Measurements from ENCODE around the gene MCTP1. TPM values are rescaled to one million over a fixed set of nuclear protein-coding genes. Genes with fewer than 3 reads are reported as not detected.

MCTP1 gene
- total RNA-seq, 1 experiment from 2014 or later: 25.8 TPM

DNA sequence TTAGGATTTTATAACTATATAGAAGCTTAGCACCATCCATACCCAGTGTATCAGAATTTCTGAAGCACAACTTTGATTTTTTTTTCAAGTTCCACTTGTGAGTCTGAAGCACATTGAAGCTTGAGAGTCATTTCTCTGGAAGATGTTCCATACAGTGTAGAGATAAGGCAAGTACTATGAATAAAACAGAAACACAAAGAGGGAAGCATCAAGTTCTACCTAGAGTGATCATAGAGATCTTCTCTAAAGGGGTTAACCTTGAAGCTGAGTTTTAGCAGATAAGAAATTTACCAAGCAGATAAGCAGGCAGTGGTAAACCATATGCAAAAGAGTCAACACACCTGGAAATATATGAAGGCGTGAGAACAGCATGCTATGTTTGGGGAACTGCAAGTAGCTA lies 125.3 kb downstream of the MCTP1 start:
- Histone ChIP-seq H3K4me1 (ENCODE audit: insufficient read depth, low read length, poor library complexity, severe bottlenecking) (peaks cover 18% of the 10 kb centered on the region), H3K4me3 (ENCODE audit: low read depth, low read length, poor library complexity, severe bottlenecking) (no peak overlapping the region), H3K36me3 (ENCODE audit: insufficient read depth, low read length, poor library complexity, severe bottlenecking) (no peaks in the 10 kb centered on the region), H3K27me3 (replicated peaks; ENCODE audit: insufficient read depth, low read depth, low read length, poor library complexity) (no peaks in the 10 kb centered on the region), H3K27ac (ENCODE audit: low read depth, low read length, poor library complexity, severe bottlenecking) (no peak overlapping the region), H3K9me3 (ENCODE audit: low read depth, low read length, poor library complexity, severe bottlenecking) (no peaks in the 10 kb centered on the region)
- POLR2A ChIA-PET (ENCODE audit: low non-redundant PET): no interaction called here
- CTCF ChIA-PET: no interaction called here
- TF ChIP-seq EZH2 (IDR thresholded peaks at IDR 0.05; ENCODE audit: borderline replicate concordance, low read depth, low read length, poor library complexity, severe bottlenecking): no peak
- BruUV-seq (replicated peaks): no TSS peak
- DNase-seq (ENCODE audit: low spot score): no peak
- intact Hi-C loops (cut with micrococcal nuclease; ENCODE audit: unreplicated experiment): no loop called here

DNA sequence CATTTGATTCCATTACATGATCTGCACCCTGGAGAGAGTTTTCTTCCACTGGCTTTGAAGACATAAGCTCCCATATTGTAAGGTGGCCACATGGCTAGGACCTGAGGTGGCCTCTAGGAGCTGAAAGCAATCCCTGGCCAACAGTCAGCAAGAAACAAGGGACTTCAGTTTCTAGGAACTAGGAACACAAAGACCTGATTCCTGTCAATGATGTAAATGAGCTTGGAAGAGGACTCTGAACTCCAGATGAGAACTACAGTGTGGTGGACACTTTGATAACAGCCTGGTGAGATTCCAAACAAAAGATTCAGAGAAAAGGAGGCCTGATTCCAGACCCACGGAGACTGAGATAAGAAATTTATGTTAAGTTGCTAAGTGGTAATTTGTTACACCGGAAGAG lies 129.0 kb downstream of the MCTP1 start:
- CTCF ChIA-PET: no interaction called here
- BruUV-seq (replicated peaks): no TSS peak
- Histone ChIP-seq H3K36me3 (ENCODE audit: insufficient read depth, low read length, poor library complexity, severe bottlenecking) (no peaks in the 10 kb centered on the region), H3K4me1 (ENCODE audit: insufficient read depth, low read length, poor library complexity, severe bottlenecking) (peaks cover 13% of the 10 kb centered on the region), H3K27ac (ENCODE audit: low read depth, low read length, poor library complexity, severe bottlenecking) (no peak overlapping the region), H3K9me3 (ENCODE audit: low read depth, low read length, poor library complexity, severe bottlenecking) (no peaks in the 10 kb centered on the region), H3K27me3 (replicated peaks; ENCODE audit: insufficient read depth, low read depth, low read length, poor library complexity) (no peaks in the 10 kb centered on the region), H3K4me3 (ENCODE audit: low read depth, low read length, poor library complexity, severe bottlenecking) (no peak overlapping the region)
- POLR2A ChIA-PET (ENCODE audit: low non-redundant PET): no interaction called here
- TF ChIP-seq EZH2 (IDR thresholded peaks at IDR 0.05; ENCODE audit: borderline replicate concordance, low read depth, low read length, poor library complexity, severe bottlenecking): no peak
- TF ChIP-seq, protein P1, sequence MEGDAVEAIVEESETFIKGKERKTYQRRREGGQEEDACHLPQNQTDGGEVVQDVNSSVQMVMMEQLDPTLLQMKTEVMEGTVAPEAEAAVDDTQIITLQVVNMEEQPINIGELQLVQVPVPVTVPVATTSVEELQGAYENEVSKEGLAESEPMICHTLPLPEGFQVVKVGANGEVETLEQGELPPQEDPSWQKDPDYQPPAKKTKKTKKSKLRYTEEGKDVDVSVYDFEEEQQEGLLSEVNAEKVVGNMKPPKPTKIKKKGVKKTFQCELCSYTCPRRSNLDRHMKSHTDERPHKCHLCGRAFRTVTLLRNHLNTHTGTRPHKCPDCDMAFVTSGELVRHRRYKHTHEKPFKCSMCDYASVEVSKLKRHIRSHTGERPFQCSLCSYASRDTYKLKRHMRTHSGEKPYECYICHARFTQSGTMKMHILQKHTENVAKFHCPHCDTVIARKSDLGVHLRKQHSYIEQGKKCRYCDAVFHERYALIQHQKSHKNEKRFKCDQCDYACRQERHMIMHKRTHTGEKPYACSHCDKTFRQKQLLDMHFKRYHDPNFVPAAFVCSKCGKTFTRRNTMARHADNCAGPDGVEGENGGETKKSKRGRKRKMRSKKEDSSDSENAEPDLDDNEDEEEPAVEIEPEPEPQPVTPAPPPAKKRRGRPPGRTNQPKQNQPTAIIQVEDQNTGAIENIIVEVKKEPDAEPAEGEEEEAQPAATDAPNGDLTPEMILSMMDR (conservative IDR thresholded peaks at IDR 0.05; ENCODE audit: low read depth, low read length): no peak
- no peak for DNase-seq (ENCODE audit: low spot score)
- intact Hi-C loops (cut with micrococcal nuclease; ENCODE audit: unreplicated experiment): no loop called here

DNA sequence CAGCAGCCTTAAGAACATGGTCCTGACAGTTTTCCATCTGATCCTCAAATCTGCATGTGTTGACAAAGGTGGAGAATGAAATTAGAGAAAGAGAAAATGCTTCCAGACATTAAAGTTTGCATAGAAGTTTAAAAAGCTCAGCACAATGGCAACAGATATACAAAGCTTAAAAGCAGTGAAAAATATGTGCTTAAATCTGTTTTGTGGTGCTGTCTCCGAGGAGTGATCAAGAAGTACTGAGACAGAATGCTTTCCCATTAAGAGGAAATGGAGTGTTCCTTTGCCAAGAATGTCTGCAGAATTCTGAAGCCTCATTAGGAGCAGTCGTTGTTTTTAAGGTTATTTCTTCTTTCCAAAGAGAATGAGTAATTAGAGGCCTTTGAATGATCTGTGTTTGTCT lies 131.4 kb downstream of the MCTP1 start:
- H3K9me3 ChIP-seq (ENCODE audit: low read depth, low read length, poor library complexity, severe bottlenecking): no peaks in the 10 kb centered on the region
- no peak overlapping the region for H3K4me3 ChIP-seq (ENCODE audit: low read depth, low read length, poor library complexity, severe bottlenecking)
- no TSS peak for BruUV-seq (replicated peaks)
- peak; percentile 9 for DNase-seq (ENCODE audit: low spot score)
- no peak overlapping the region for H3K27ac ChIP-seq (ENCODE audit: low read depth, low read length, poor library complexity, severe bottlenecking)
- intact Hi-C loops (cut with micrococcal nuclease; ENCODE audit: unreplicated experiment): no loop called here
- CTCF ChIA-PET: no interaction called here
- no peaks in the 10 kb centered on the region for H3K27me3 ChIP-seq (replicated peaks; ENCODE audit: insufficient read depth, low read depth, low read length, poor library complexity)
- POLR2A ChIA-PET (ENCODE audit: low non-redundant PET): no interaction called here
- peaks cover 13% of the 10 kb centered on the region for H3K4me1 ChIP-seq (ENCODE audit: insufficient read depth, low read length, poor library complexity, severe bottlenecking)
- TF ChIP-seq, protein P1 (conservative IDR thresholded peaks at IDR 0.05; ENCODE audit: low read depth, low read length): no peak
- no peak for TF ChIP-seq EZH2 (IDR thresholded peaks at IDR 0.05; ENCODE audit: borderline replicate concordance, low read depth, low read length, poor library complexity, severe bottlenecking)
- no peaks in the 10 kb centered on the region for H3K36me3 ChIP-seq (ENCODE audit: insufficient read depth, low read length, poor library complexity, severe bottlenecking)

DNA sequence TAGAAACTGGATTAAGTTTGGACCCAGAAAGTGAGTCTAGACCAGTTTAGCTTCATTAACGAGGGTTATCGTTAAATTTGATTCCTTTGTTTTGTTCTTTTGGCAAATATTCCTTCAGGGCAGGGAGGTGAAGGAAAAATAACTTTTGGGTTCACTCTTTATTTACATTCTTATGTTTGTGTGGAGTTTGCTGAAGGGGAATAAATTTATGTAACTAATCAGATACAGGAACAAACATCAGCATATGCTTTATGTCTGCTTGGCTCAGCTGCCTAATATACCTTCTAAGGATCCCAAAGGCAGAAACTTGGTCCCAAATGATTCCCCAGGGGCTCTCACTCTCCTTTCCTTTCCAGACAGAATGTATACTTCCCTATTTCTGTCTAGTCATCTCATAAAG lies 132.4 kb downstream of the MCTP1 start:
- Histone ChIP-seq H3K27ac (ENCODE audit: low read depth, low read length, poor library complexity, severe bottlenecking) (no peak overlapping the region), H3K4me3 (ENCODE audit: low read depth, low read length, poor library complexity, severe bottlenecking) (no peak overlapping the region), H3K4me1 (ENCODE audit: insufficient read depth, low read length, poor library complexity, severe bottlenecking) (peaks cover 13% of the 10 kb centered on the region), H3K9me3 (ENCODE audit: low read depth, low read length, poor library complexity, severe bottlenecking) (no peaks in the 10 kb centered on the region), H3K36me3 (ENCODE audit: insufficient read depth, low read length, poor library complexity, severe bottlenecking) (no peaks in the 10 kb centered on the region), H3K27me3 (replicated peaks; ENCODE audit: insufficient read depth, low read depth, low read length, poor library complexity) (no peaks in the 10 kb centered on the region)
- no TSS peak for BruUV-seq (replicated peaks)
- TF ChIP-seq, protein P1 (conservative IDR thresholded peaks at IDR 0.05; ENCODE audit: low read depth, low read length): no peak
- TF ChIP-seq EZH2 (IDR thresholded peaks at IDR 0.05; ENCODE audit: borderline replicate concordance, low read depth, low read length, poor library complexity, severe bottlenecking): no peak
- ChIA-PET CTCF (no interaction called here), POLR2A (ENCODE audit: low non-redundant PET) (no interaction called here)
- intact Hi-C loops (cut with micrococcal nuclease; ENCODE audit: unreplicated experiment): no loop called here
- no peak for DNase-seq (ENCODE audit: low spot score)
